Dendritic cell treated with granulocyte-macrophage colony-stimulating factor and Interleukin-4, amounts not matched to agents 40 ng/mL and 50 ng/mL, for 4 days (primary cell): Measurements from ENCODE around the gene MAN1B1.

ENCODE experiments used
- H3K27ac Mint-ChIP-seq: one replicate; pipeline ENCODE4 v1.8.0; 2022; ENCODE audit warnings: mild to moderate bottlenecking, mixed read lengths
- H3K27me3 Mint-ChIP-seq: one replicate; pipeline ENCODE4 v1.8.0; 2022; ENCODE audit warnings: mild to moderate bottlenecking, mixed read lengths
- H3K36me3 Mint-ChIP-seq: one replicate; pipeline ENCODE4 v1.8.0; 2022; ENCODE audit warnings: low read depth, mixed read lengths
- H3K4me1 Mint-ChIP-seq: one replicate; pipeline ENCODE4 v1.8.0; 2022; ENCODE audit warnings: low read depth, mixed read lengths
- H3K4me3 Mint-ChIP-seq: one replicate; pipeline ENCODE4 v1.8.0; 2022; ENCODE audit warnings: mild to moderate bottlenecking, moderate library complexity, mixed read lengths
- H3K9me3 Mint-ChIP-seq: one replicate; pipeline ENCODE4 v1.8.0; 2022; ENCODE audit warnings: mixed read lengths
- intact Hi-C: fragments of 100-400 bp; cut with micrococcal nuclease; formaldehyde crosslinking; loops from one replicate; pipeline ENCODE4 v1.15.0; 2022

MAN1B1 gene

DNA sequence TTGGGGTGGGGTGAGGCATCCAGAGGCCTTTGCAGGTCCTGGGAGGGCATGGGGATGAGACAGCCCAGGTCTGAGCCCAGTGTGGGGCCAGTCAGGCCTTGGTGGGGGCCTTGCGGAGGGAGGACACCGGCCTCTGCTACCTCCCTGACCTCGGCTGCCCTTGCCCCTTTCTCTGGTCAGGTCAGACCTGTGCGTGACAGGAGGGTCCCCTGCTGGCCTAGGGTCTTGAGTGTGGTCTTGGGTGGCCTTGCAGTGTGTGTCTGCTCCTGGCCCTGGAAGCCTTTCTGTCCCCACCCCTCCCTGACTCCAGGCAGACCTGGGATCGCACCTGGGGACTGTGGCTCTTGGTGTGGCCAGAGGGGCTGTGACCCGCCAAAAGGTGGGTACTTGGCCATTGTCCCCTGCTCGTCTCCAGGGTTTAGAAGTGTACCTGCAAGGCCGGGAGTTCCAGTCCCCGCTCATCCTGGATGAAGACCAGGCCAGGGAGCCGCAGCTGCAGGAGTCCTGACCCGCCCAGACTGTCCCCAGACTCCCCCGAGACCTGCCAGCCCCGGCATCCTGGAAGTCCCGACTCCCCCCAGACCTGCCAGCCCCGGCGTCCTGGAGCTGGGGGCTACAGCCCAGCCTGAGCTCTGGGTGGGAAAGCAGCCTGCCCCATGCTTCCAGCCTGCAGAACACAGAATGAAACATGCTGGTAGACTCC, 4.4 kb upstream of the MAN1B1 start:
- Mint-ChIP-seq H3K36me3 (peaks cover 74% of the 10 kb centered on the region), H3K9me3 (no peaks in the 10 kb centered on the region), H3K4me1 (peaks cover 62% of the 10 kb centered on the region), H3K4me3 (no peak overlapping the region), H3K27ac (peak overlapping the region; percentile 48), H3K27me3 (no peaks in the 10 kb centered on the region)
- intact Hi-C loops, result no loop called here

DNA sequence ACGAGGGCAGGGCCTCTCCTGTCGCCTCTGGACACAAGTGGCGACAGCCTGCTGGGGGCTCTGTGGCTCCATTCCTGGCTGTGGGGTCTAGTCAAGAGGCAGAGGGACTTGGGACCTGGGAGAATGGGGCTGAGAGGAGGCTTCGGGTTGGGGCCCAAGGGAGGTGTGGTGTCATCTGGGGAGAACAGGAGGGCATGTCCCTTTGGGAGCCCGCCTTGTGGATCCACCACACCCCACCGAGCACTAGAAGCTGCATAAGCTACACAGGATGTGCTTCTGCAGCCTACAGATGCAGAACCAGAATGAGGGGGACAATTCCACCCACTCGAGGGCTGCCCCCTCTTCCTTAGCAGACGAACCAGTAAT, 3.9 kb upstream of the MAN1B1 start:
- peak overlapping the region; percentile 48 for H3K27ac Mint-ChIP-seq
- peaks cover 72% of the 10 kb centered on the region for H3K36me3 Mint-ChIP-seq
- no peak overlapping the region for H3K4me3 Mint-ChIP-seq
- intact Hi-C loops, result no loop called here
- no peaks in the 10 kb centered on the region for H3K27me3 Mint-ChIP-seq
- H3K9me3 Mint-ChIP-seq, result no peaks in the 10 kb centered on the region
- peaks cover 67% of the 10 kb centered on the region for H3K4me1 Mint-ChIP-seq

DNA sequence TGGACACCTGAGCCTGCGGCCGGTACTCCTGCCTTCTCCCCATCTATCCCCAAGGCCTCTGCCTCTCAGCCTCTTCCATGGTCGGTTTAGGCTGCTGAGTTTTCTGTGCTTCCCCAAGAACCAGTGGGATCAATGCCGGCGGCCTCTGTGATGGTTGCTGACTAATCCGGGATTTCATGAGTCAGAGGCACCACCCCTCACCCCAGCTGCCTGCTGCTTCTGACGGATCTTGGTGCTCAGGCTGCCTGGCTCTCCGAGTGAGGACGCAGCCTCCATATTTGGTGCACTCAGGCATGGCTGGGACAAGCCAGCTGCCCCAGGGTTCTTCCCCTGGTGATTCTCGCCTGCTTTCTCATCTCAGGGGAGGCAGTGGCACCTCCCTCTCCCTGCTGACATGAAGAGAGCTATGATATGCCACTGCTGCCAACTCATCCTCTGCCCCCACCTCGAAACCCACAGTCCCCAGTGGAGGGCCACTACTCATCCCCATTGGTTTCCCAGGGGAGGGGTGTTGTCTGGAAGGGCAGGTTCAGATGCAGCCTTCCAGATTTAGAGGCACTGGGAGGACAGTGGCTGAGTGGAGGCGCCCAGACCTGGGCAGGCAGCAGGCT, 3.3 kb upstream of the MAN1B1 start:
- no peaks in the 10 kb centered on the region for H3K27me3 Mint-ChIP-seq
- H3K4me1 Mint-ChIP-seq, result peaks cover 70% of the 10 kb centered on the region
- intact Hi-C loops, result no loop called here
- no peaks in the 10 kb centered on the region for H3K9me3 Mint-ChIP-seq
- no peak overlapping the region for H3K4me3 Mint-ChIP-seq
- peaks cover 66% of the 10 kb centered on the region for H3K36me3 Mint-ChIP-seq
- peak overlapping the region; percentile 48 for H3K27ac Mint-ChIP-seq

DNA sequence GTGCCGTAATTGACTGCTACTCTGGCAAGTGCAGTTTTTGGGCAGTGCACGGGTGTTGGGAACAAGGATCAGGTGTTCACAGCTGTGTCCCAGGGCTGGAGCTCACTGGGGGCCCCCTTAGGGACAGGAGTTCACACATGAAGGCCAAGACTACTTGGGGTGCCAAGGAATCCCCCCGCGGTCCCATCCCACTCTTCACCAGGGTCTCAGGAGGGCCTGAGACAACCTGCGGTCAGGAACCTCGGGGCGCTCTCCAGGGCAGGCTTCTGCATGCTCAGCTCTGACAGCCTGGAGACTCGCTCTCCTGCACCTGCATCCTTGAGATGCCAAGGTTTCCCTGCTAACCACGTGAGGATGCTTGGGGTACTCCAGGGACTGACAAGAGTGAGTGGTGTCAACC, 2.3 kb upstream of the MAN1B1 start:
- peaks cover 65% of the 10 kb centered on the region for H3K36me3 Mint-ChIP-seq
- H3K27me3 Mint-ChIP-seq, result no peaks in the 10 kb centered on the region
- no peaks in the 10 kb centered on the region for H3K9me3 Mint-ChIP-seq
- H3K4me3 Mint-ChIP-seq, result no peak overlapping the region
- no peak overlapping the region for H3K27ac Mint-ChIP-seq
- H3K4me1 Mint-ChIP-seq, result peaks cover 73% of the 10 kb centered on the region
- intact Hi-C loops, result no loop called here

DNA sequence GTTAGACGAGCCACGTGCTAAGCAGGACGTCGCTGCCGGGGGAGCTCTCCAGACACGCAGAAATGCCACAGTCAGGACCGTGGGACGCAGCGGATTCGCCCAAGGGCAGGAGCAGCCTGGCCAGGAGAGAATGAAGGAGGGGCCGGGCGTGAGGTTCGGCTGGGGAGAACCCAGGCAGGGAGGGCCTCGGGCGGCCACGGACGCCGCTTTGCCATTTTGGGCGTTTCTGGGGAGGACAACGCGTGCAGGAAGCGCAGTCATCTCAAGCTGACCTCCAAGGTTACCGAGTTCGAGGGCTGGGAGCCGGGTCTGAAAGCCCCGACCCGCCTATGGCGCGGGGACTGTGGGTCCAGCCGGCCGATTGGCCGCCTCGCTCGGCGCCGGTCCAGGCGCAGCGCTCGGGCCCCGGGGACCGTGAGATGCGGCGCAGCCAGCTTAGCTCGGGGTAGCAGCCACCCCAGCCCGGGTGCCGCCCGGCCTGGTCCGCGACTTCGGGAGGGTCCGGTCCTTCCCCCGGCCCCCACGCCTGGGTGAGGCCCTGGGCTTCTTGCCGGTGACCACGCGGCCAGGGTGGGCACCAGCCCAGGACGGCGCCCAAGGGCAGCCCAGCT, 760 bp upstream of the MAN1B1 start:
- H3K4me3 Mint-ChIP-seq, result peak overlapping the region; percentile 84
- intact Hi-C loops, result loop anchor here (1.0 kb wide), 2 partner anchors 9 to 28 kb away; partner anchors contain the start of genes DPP7 and UAP1L1
- H3K4me1 Mint-ChIP-seq, result peaks cover 71% of the 10 kb centered on the region
- peaks cover 65% of the 10 kb centered on the region for H3K36me3 Mint-ChIP-seq
- peak overlapping the region; percentile 97 for H3K27ac Mint-ChIP-seq
- H3K27me3 Mint-ChIP-seq, result no peaks in the 10 kb centered on the region
- H3K9me3 Mint-ChIP-seq, result no peaks in the 10 kb centered on the region

DNA sequence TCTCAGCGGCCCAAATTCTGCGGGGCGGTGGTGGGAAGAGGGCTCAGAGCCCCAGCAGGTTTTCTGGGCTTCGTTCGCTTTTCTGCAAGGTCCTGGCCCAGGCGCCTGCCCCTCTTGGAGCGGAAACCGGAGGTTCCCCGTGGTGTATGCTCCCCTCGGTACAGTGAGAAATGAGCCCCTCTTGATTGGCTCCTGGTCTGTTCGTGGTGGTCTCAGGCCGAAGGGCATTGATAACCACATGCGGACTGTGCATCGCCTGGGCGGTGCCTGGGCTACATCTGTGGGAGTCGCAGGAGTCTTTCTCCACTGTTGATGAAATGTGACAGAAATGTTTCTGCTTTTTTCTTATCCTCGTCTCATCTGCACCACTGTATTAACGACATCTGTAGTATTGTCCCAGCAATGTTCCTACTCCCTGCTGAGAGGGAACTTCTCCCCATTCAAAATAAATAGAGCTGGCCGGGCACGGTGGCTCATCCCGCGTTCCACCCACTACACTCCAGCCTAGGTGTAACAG, 682 bp downstream of the MAN1B1 start:
- Mint-ChIP-seq H3K36me3 (peaks cover 65% of the 10 kb centered on the region), H3K4me3 (peak overlapping the region; percentile 84), H3K4me1 (peaks cover 60% of the 10 kb centered on the region), H3K9me3 (no peaks in the 10 kb centered on the region), H3K27ac (peak overlapping the region; percentile 97), H3K27me3 (no peaks in the 10 kb centered on the region)
- intact Hi-C loops, result no loop called here

DNA sequence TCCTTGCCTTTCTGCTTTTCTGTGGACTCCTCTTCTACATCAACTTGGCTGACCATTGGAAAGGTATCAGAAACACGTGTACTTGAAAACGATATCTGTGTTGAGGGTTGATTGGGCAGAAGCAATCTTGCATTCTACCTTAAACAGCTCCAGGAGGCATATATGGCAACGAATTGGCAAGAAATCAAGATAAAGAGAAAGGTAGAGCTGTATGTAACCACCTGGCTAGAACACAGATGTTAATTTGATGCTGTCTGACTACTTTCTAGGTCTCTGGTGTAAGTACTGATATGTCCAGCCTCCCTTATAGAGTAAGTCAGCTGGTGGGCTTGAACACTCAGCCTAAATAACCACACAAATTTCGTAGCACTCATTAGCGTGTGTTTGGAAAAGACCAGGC, 1.3 kb downstream of the MAN1B1 start:
- peaks cover 65% of the 10 kb centered on the region for H3K36me3 Mint-ChIP-seq
- H3K4me1 Mint-ChIP-seq, result peaks cover 54% of the 10 kb centered on the region
- H3K27ac Mint-ChIP-seq, result peak overlapping the region; percentile 97
- H3K9me3 Mint-ChIP-seq, result no peaks in the 10 kb centered on the region
- H3K27me3 Mint-ChIP-seq, result no peaks in the 10 kb centered on the region
- intact Hi-C loops, result no loop called here
- peak overlapping the region; percentile 84 for H3K4me3 Mint-ChIP-seq

DNA sequence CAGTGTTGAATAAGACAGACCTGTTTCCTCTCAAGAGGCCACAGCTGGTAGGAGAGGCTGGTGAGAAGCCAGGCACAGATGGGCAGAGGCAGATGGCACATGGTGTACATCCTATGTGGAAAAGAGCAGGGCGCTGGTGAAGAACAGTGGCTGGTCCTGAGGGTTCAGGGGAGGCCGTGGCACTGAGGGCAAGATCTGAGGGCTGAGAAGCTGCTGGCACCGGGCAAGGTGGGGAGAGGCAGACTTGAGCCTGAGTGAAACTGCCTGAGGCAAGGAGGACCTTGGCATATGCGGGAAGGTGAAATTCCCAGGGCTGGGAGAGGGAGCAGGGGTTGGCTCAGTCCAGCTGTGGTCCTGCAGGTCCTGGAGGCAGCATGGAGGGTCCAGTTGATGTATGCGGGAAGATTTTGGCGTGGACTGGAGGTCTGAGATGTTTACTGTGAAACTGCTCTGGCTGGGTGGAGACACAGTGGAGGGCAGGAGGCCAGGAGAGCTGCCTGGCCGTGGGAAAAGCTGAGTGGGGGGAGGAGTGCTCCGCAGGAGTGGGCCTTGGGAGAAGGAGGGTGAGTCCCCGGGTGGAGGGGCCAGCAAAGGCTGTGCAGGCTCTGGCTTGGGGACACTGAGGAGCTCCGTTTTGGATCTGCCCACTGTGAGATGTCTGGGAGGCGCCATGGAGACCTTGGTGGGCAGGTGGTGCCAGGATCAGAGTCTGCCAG, 2.6 kb downstream of the MAN1B1 start:
- Mint-ChIP-seq H3K36me3 (peaks cover 65% of the 10 kb centered on the region), H3K27ac (peak overlapping the region; percentile 14), H3K4me3 (no peak overlapping the region), H3K4me1 (peaks cover 44% of the 10 kb centered on the region), H3K27me3 (no peaks in the 10 kb centered on the region), H3K9me3 (no peaks in the 10 kb centered on the region)
- intact Hi-C loops, result no loop called here

DNA sequence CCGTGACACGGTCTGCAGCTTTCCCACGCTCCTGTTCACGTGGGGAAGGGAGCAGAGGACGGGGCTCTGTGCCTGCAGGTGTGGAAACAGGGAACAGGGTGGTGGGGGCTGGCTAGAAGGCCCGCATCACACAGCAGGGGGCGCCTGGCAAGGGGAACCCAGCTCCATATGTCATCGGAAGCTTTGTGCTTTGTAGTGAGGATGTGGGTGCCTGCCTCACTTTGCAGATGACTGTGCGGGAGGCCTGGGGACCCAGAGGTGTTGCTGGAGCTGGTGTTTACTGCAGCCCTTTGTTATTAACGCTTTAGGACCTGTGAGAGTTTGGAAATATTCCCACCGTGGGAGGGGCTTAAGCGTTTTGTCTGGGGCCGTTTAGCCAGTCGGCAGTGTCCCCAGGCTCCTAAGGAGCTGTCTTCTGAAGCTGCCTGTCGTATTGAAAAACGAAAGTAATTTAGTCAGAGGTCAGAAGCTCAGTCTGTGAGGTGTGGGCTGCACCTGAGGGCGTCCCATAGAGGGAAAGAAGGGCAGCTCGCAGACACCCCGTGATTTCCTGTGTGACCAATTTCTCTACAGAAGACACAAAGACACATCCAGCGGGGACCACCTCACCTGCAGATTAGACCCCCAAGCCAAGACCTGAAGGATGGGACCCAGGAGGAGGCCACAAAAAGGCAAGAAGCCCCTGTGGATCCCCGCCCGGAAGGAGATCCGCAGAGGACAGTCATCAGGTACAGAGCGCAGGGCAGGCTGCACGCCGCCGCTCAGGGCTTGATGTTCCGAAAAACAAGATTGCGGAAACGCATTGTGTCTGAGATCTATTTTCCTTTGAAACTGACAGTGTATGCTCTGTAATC, 9.1 kb downstream of the MAN1B1 start:
- intact Hi-C loops, result no loop called here

DNA sequence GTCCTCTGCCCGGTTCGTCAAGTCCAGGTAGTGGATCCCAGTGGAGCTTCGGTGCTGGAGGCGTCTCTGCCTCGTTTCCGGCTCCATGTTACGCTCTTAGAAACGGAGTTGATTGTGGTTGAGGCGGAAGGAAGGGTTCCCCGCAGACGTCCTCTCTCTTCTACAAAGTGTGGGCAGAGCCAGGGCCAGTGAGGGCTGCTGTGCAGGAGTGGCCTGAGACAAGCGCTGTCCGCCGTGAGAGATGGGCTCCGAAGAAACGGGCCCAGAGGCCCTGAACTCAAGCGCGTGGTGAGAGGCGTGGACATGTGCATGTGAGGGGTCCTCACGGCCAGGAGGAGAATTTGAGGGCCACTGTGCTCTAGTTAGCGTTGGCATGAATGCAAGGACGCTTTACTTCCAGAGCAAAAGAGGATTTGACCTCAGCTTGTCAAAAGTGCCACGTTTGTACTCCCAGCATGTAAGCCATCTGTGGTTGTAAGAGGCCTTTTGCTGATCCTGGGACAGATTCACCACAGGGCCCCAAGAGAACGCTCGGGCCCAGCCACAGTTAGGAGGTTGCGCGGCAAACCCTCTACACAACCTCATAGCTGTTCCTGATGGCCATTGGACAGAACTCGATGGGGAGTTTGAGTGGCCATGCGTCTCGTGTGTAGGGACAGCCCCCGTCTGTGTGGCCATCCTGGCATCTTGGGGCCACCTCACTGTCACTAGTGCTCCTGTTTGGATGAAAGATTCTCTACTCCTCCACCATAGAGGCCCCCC, 10.2 kb downstream of the MAN1B1 start:
- no peak overlapping the region for H3K4me3 Mint-ChIP-seq

More for the DNA sequence above, 9.1 kb downstream of the MAN1B1 start:
- Mint-ChIP-seq H3K36me3 (peaks cover 41% of the 10 kb centered on the region), H3K4me3 (no peak overlapping the region), H3K4me1 (no peaks in the 10 kb centered on the region), H3K27me3 (no peaks in the 10 kb centered on the region), H3K27ac (no peak overlapping the region), H3K9me3 (no peaks in the 10 kb centered on the region)

DNA sequence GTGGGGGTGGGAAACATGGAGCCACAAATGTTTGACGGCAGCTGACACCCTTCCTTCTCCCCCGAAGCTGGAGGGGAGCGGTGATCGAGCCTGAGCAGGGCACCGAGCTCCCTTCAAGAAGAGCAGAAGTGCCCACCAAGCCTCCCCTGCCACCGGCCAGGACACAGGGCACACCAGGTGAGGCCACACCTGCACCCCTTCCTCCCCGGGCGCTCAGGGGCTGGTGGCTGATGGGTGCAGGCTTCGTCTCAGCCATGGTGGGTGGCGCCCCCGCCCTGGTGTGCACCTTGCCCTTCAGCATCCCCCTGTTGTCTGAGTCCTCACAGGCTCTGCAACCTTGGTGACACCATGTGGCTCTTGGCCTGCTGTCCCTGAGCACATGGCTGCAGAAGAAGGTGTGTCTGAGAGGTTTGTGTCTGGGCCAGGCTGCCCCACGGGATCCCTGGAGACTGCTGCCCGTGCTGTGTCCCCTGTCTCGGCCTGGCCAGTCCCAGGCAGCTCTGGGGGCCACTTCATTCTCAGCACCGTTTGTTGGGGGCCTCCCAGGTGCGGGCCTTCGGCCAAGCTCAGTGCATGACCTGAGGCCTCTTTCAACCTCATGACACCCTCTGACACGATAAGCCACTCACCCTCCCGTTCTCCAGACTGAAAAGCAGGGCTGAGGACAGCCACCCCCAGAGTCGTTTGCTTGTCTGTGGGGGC, 11.1 kb downstream of the MAN1B1 start:
- Mint-ChIP-seq H3K4me1 (no peaks in the 10 kb centered on the region), H3K27me3 (no peaks in the 10 kb centered on the region), H3K4me3 (no peak overlapping the region), H3K27ac (no peak overlapping the region), H3K9me3 (no peaks in the 10 kb centered on the region), H3K36me3 (peaks cover 20% of the 10 kb centered on the region)
- intact Hi-C loops, result no loop called here

More for the DNA sequence above, 10.2 kb downstream of the MAN1B1 start:
- Mint-ChIP-seq H3K4me1 (no peaks in the 10 kb centered on the region), H3K9me3 (no peaks in the 10 kb centered on the region), H3K36me3 (peaks cover 30% of the 10 kb centered on the region), H3K27me3 (no peaks in the 10 kb centered on the region), H3K27ac (no peak overlapping the region)
- intact Hi-C loops, result no loop called here

DNA sequence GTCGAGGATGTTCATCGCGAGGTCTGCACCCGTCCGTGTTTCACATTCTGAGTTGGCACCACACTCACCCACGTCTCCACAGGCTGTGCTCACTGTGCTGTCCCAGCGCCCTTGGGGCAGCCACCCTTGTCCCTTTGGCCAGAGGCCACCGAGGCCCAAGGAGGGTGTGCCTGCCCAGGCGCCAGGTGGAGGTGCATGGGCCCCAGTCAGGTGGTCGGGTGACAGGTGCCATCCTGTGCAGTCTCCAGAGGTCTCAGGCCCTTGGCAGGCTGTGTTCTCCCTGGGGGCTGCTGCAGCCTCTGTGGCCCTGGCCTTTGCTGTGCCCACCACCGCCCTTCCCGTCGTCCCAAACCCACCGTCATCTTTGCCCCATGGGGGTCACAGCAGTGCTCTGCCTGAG, 12.4 kb downstream of the MAN1B1 start:
- no peaks in the 10 kb centered on the region for H3K9me3 Mint-ChIP-seq
- peaks cover 7% of the 10 kb centered on the region for H3K36me3 Mint-ChIP-seq
- H3K27me3 Mint-ChIP-seq, result no peaks in the 10 kb centered on the region
- intact Hi-C loops, result no loop called here
- H3K4me1 Mint-ChIP-seq, result no peaks in the 10 kb centered on the region
- no peak overlapping the region for H3K4me3 Mint-ChIP-seq
- no peak overlapping the region for H3K27ac Mint-ChIP-seq
